Neural cell (in vitro differentiated cells): Measurements from ENCODE around the gene RUSC1. TPM values are rescaled to one million over a fixed set of nuclear protein-coding genes. Genes with fewer than 3 reads are reported as not detected.

Experiments used
- H2AFZ ChIP-seq: fragments of 200-600, 300-800 bp; sonication (generic), shearing (Covaris generic); 2 replicates; pipeline ENCODE4 v1.6.0; 2014; ENCODE audit warnings: low read depth, mild to moderate bottlenecking, antibody characterized with exemption, low read length, moderate library complexity
- H3F3A ChIP-seq: fragments of 200-600 bp; shearing (Covaris generic); 2 replicates; pipeline ENCODE4 v1.6.1; 2016; ENCODE audit warnings: mild to moderate bottlenecking, moderate library complexity, mixed read lengths, antibody characterized with exemption, low read length; ENCODE audit not compliant: insufficient read depth, poor library complexity, severe bottlenecking
- H3K27ac ChIP-seq: fragments of 200-600, 300-800 bp; sonication (generic), shearing (Covaris generic); 2 replicates; pipeline ENCODE4 v1.5.1; 2014; ENCODE audit warnings: mild to moderate bottlenecking, low read length, moderate library complexity
- H3K27me3 ChIP-seq: fragments of 300-800, 200-600 bp; sonication (generic), shearing (Covaris generic); 2 replicates; pipeline ENCODE4 v1.6.0; 2014; ENCODE audit warnings: mild to moderate bottlenecking, low read depth, low read length, moderate library complexity; ENCODE audit not compliant: insufficient read depth
- H3K36me3 ChIP-seq: fragments of 300-800, 200-600 bp; sonication (generic), shearing (Covaris generic); 2 replicates; pipeline ENCODE4 v1.5.1; 2014; ENCODE audit warnings: mild to moderate bottlenecking, antibody characterized with exemption, low read length, moderate library complexity; ENCODE audit not compliant: insufficient read depth
- H3K4me2 ChIP-seq: fragments of 300-800, 200-600 bp; sonication (generic), shearing (Covaris generic); 2 replicates; pipeline ENCODE4 v1.6.0; 2014; ENCODE audit warnings: mild to moderate bottlenecking, low read length
- H3K4me3 ChIP-seq: fragments of 300-800, 200-600 bp; sonication (generic), shearing (Covaris generic); 2 replicates; pipeline ENCODE4 v1.5.1; 2014; ENCODE audit warnings: mild to moderate bottlenecking, low read length, moderate library complexity
- H3K79me2 ChIP-seq: fragments of 200-600 bp; shearing (Covaris generic); replicated peaks from 2 replicates; pipeline ENCODE4 v1.6.0; 2014; ENCODE audit warnings: mild to moderate bottlenecking, low read length, moderate library complexity; ENCODE audit not compliant: insufficient read depth
- H3K9ac ChIP-seq: fragments of 300-800, 200-600 bp; sonication (generic), shearing (Covaris generic); 2 replicates; pipeline ENCODE4 v1.6.1; 2016; ENCODE audit warnings: mild to moderate bottlenecking, low read length, mixed read lengths
- H3K9me2 ChIP-seq: fragments of 200-600 bp; shearing (Covaris generic); 2 replicates; pipeline ENCODE4 v1.6.1; 2016; ENCODE audit warnings: mild to moderate bottlenecking, low read length, mixed read lengths; ENCODE audit not compliant: insufficient read depth
- H3K9me3 ChIP-seq: fragments of 200-600, 300-800 bp; sonication (generic), shearing (Covaris generic); 2 replicates; pipeline ENCODE4 v1.6.1; 2016; ENCODE audit warnings: mild to moderate bottlenecking, mixed run types, low read length, moderate library complexity, mixed read lengths
- H4K20me1 ChIP-seq: fragments of 200-600 bp; shearing (Covaris generic); 2 replicates; pipeline ENCODE4 v1.6.1; 2016; ENCODE audit warnings: mild to moderate bottlenecking, mixed run types; ENCODE audit not compliant: insufficient read depth
- CTCF ChIP-seq: fragments of 450-650 bp; IDR thresholded peaks from 2 replicates; pipeline ENCODE4 v1.5.1; 2014; ENCODE audit warnings: antibody characterized with exemption, mild to moderate bottlenecking, moderate library complexity; ENCODE audit not compliant: poor library complexity, severe bottlenecking
- EP300 ChIP-seq: fragments of 450-650 bp; conservative IDR thresholded peaks from 2 replicates; pipeline ENCODE4 v1.6.1; 2014; ENCODE audit warnings: antibody characterized with exemption, mild to moderate bottlenecking, moderate library complexity; ENCODE audit not compliant: poor library complexity, severe bottlenecking
- EZH2 ChIP-seq: fragments of 200-600, 300-800 bp; shearing (Covaris generic), sonication (generic); IDR thresholded peaks from 2 replicates; pipeline ENCODE4 v1.6.1; 2014; ENCODE audit warnings: antibody characterized with exemption, low read length, borderline replicate concordance, mild to moderate bottlenecking; ENCODE audit not compliant: insufficient read depth, poor library complexity, severe bottlenecking
- MXI1 ChIP-seq: fragments of 450-650 bp; conservative IDR thresholded peaks from 2 replicates; pipeline ENCODE4 v1.6.1; 2014; ENCODE audit warnings: antibody characterized with exemption, mild to moderate bottlenecking; ENCODE audit not compliant: poor library complexity, severe bottlenecking
- POLR2AphosphoS5 ChIP-seq: IDR thresholded peaks from 2 replicates; pipeline ENCODE4 v1.6.1; 2012
- RAD21 ChIP-seq: fragments of 450-650 bp; conservative IDR thresholded peaks from 2 replicates; pipeline ENCODE4 v1.6.1; 2014; ENCODE audit warnings: antibody characterized with exemption, mild to moderate bottlenecking, moderate library complexity
- SMC3 ChIP-seq: fragments of 450-650 bp; conservative IDR thresholded peaks from 2 replicates; pipeline ENCODE4 v1.6.1; 2014; ENCODE audit warnings: antibody characterized with exemption, mild to moderate bottlenecking, moderate library complexity; ENCODE audit not compliant: poor library complexity
- TAF1 ChIP-seq: IDR thresholded peaks from 2 replicates; pipeline ENCODE4 v1.6.1; 2012; ENCODE audit warnings: low read depth
- polyA plus RNA-seq: library from polyadenylated mRNA; depleted of rRNA; stranded (reverse); fragments of >200 nt; gene quantifications from 2 replicates; pipeline ENCODE4 v1.2.3, GENCODE V29; 2014
- TF ChIP-seq, protein P1 (sequence below): IDR thresholded peaks from 2 replicates; pipeline ENCODE4 v1.6.1; 2012; ENCODE audit warnings: borderline replicate concordance

RUSC1 gene
- polyA plus RNA-seq, 1 donor from 2014 or later, result 45.7 TPM

- Histone ChIP-seq H3K9me2 (no peaks in the 10 kb centered on the region), H3F3A (no peaks in the 10 kb centered on the region), H3K36me3 (no peaks in the 10 kb centered on the region), H2AFZ (no peak overlapping the region), H3K79me2 (no peaks in the 10 kb centered on the region), H3K9ac (no peak overlapping the region), H3K27ac (no peak overlapping the region), H4K20me1 (no peaks in the 10 kb centered on the region), H3K4me2 (no peak overlapping the region), H3K27me3 (peaks cover 27% of the 10 kb centered on the region), H3K4me3 (no peak overlapping the region), H3K9me3 (no peaks in the 10 kb centered on the region)
- TF ChIP-seq EP300 (no peak), POLR2AphosphoS5 (no peak), SMC3 (no peak), RAD21 (no peak)
- TF ChIP-seq, protein P1, sequence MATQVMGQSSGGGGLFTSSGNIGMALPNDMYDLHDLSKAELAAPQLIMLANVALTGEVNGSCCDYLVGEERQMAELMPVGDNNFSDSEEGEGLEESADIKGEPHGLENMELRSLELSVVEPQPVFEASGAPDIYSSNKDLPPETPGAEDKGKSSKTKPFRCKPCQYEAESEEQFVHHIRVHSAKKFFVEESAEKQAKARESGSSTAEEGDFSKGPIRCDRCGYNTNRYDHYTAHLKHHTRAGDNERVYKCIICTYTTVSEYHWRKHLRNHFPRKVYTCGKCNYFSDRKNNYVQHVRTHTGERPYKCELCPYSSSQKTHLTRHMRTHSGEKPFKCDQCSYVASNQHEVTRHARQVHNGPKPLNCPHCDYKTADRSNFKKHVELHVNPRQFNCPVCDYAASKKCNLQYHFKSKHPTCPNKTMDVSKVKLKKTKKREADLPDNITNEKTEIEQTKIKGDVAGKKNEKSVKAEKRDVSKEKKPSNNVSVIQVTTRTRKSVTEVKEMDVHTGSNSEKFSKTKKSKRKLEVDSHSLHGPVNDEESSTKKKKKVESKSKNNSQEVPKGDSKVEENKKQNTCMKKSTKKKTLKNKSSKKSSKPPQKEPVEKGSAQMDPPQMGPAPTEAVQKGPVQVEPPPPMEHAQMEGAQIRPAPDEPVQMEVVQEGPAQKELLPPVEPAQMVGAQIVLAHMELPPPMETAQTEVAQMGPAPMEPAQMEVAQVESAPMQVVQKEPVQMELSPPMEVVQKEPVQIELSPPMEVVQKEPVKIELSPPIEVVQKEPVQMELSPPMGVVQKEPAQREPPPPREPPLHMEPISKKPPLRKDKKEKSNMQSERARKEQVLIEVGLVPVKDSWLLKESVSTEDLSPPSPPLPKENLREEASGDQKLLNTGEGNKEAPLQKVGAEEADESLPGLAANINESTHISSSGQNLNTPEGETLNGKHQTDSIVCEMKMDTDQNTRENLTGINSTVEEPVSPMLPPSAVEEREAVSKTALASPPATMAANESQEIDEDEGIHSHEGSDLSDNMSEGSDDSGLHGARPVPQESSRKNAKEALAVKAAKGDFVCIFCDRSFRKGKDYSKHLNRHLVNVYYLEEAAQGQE, result no peak
Observed at GRCh38 chr1:155293086-155293749, 27.5 kb upstream of the RUSC1 start.

DNA sequence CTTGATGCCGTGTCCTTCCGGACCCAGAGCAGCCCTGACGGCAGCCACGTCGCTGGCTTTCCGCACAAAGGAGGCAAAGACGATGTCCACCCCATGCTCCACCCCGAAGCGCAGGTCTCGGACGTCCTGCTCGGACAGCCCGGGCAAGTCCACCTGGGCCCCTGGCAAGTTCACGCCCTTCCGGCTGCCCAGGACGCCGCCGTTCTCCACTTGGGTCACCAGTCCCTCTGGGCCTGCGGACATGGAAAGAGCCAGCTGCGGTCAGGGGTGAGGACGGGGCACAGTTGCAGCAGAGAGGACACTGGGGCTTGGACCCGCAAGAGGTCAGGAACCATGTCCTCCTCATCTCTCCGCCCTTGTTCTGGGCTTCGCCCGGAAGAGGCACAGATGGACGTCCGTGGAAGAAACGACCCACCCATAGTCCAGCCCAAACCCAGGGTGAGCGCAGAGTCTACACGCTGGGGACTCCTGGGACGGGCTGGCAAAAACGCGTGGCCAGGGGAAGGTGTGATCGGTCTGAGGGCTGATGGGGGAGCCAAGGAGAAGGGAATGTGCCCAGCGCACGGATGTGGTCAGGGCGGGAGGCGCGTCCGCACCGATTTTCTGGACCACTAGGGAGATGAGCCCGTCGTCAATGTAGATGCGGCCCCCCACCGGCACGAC is 26.0 kb upstream of the RUSC1 start:
- H3K9me3 ChIP-seq, result no peaks in the 10 kb centered on the region
- H3K27me3 ChIP-seq, result peaks cover 27% of the 10 kb centered on the region
- H4K20me1 ChIP-seq, result no peaks in the 10 kb centered on the region
- TF ChIP-seq TAF1 (no peak), MXI1 (no peak), CTCF (no peak), SMC3 (no peak), EZH2 (no peak), POLR2AphosphoS5 (no peak), EP300 (no peak), RAD21 (no peak)
- TF ChIP-seq, protein P1, result no peak
- no peak overlapping the region for H3K4me3 ChIP-seq
- no peak overlapping the region for H3K27ac ChIP-seq
- no peaks in the 10 kb centered on the region for H3K79me2 ChIP-seq
- H2AFZ ChIP-seq, result no peak overlapping the region
- H3F3A ChIP-seq, result no peaks in the 10 kb centered on the region
- no peak overlapping the region for H3K9ac ChIP-seq
- no peak overlapping the region for H3K4me2 ChIP-seq
- H3K9me2 ChIP-seq, result no peaks in the 10 kb centered on the region
- no peaks in the 10 kb centered on the region for H3K36me3 ChIP-seq
